NCI-H524 treated with DMSO at 0.1 percent for 48 hours (cell line): ENCODE measurements around the gene LYST.
"Not testable (repeated sequence)": the region's sequence is repeated elsewhere in the genome, so short reads cannot be mapped to it uniquely, and the experiment has no call there.

Experiments used
- DNase-seq: peaks from one replicate; lab custom pipeline; 2025; lab: John Stamatoyannopoulos, UW

LYST gene

GRCh38 chr1:235860829-235861228 lies 5.9 kb downstream of the LYST start:
- no peak for DNase-seq

GRCh38 chr1:235859789-235860188 lies 6.9 kb downstream of the LYST start:
- DNase-seq: no peak

DNA sequence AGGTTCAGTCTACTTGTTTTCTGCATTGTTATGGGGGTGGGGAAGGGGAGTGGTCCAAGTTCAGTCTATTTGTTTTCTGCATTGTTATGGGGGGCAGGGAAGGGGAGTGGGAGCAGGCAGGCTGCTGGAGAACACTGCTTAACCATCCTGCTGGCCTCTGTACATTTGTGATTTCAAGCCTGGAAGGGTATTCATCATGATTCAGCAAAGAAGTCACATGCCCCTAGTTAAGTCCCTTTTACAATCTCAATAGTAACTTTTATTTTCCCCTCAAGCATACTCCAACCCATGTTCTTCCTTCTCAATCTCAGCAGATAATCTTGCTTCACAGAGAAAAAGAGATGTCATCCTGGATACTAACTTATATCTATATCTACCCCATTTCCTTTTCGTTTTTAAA lies 7.9 kb downstream of the LYST start:
- DNase-seq: no peak

DNA sequence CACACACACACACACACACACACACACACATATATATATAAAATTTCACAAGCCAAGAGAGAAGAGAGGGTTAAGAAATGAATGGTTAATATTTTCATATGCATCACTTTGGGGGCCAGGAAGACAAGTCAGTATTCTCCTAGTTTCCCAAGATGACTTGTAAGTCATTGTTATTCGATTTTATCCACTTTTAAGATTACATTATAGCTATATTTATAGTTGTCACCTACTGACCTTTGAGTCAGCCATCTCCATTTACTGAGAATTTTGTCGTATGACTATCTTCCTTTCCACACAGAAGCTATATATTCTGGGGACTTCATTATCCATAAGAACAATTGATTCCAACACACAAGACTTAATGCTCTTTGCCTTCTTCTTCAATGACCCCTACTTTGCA lies 8.9 kb downstream of the LYST start:
- DNase-seq: no peak

GRCh38 chr1:235855811-235856429 lies 10.8 kb downstream of the LYST start:
- no peak for DNase-seq

- no peak for DNase-seq
Observed at GRCh38 chr1:235854347-235854746, 12.4 kb downstream of the LYST start.

- no peak for DNase-seq
Observed at GRCh38 chr1:235853653-235854052, 13.1 kb downstream of the LYST start.

- no peak for DNase-seq
Observed at GRCh38 chr1:235852887-235853286, 13.8 kb downstream of the LYST start.

GRCh38 chr1:235851939-235852338 lies 14.8 kb downstream of the LYST start:
- DNase-seq: no peak

DNA sequence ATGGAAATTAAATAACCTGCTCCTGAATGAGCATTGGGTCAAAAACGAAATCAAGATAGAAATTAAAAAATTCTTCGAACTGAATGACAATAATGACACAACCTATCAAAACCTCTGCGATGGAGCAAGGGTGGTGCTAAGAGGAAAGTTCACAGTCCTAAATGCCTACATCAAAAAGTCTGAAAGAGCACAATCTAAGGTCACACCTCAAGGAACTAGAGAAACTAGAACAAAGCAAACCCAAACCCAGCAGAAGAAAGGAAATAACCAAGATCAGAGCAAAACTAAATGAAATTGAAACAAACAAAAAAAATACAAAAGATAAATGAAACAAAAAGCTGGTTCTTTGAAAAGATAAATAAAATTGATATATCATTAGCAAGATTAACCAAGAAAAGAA lies 18.5 kb downstream of the LYST start:
- DNase-seq: not testable (repeated sequence)

DNA sequence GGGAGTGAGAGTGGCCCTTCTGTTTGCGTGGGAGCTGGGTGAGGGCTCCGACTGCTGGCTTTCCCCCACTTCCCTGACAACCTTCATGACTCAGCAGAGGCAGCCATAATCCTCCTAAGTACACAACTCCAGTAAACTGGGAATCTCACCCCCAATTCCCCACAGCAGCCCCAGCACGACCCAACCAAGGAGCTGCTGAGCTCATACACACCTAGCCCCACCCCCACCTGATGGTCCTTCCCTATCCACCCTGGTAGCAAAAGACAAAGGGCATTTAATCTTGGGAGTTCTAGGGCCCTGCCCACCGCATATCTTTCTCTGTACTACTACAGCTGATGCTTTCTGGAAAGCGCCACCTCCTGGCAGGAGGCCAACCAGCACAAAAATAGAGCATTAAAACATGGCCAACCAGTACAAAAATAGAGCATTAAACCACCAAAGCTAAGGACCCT lies 21.0 kb downstream of the LYST start:
- DNase-seq: not testable (repeated sequence)

- DNase-seq: no peak
Observed at GRCh38 chr1:235844776-235845175, 21.9 kb downstream of the LYST start.

- DNase-seq: peak; percentile 11
Observed at GRCh38 chr1:235843461-235843961, 23.2 kb downstream of the LYST start.

DNA sequence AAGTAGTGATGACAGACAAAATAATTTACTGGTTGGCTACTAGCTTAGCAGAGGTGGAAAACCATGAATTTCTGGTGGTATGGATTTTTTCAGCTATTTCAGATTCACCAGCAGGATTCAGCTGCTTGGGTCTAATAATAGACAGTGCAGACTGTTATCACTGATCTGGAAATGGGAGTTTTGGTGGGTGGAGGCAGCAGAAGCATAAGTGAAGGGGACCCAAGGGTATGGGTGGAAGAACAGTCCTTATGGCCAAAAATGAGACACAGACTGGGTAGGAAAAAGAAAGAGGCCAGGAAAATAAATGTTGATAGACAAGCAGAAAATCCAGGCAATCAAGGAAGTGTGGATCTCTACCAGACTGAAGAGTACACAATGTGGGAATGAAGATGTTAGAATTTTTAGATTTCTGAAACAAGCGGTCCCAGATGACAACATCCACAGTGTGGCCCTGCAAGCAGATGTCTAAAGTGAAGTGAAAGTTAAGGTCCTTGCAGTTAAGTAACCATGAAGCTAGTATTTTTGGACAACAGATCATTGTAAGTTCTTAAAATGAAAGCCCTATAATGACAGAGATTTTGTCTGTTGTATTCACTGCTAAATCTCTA lies 24.7 kb downstream of the LYST start:
- DNase-seq: no peak

- no peak for DNase-seq
Observed at GRCh38 chr1:235838021-235838420, 28.7 kb downstream of the LYST start.

DNA sequence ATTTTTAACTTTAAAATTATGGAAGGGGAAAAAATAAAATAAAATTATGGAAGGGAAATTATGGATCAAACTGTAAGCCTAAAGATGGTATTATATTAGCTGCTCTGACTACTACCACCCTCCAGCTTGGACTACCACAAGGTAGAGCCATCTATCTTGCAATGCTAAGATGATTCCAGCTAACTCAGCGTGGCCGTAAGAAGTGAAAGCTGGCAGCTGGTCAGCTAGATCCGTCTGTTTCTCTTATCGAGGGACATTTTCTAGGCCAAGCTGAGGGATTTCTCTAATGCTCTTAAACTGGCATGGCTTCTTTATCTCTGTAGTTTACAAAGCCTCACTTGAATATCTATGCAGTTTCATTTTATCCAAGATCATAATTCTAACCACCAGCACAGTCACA lies 31.5 kb downstream of the LYST start:
- peak; percentile 8 for DNase-seq

DNA sequence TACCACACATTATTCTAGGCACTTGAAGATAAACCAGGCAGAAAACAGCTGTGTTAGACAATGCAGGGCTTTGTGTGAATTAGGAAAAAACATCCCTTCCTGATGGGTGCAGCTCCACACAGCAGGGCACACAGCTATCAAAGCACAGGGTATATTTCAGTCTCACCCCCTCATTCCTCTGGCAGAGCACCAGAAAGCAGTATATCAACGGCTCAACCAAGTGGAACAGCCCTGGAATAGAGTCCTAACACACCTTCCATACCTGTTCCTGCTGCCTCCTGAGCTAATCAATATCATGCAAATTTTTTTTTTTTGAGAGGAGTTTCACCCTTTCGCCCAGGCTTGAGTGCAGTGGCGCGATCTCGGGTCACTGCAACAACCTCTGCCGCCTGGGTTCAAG lies 32.1 kb downstream of the LYST start:
- DNase-seq: no peak

DNA sequence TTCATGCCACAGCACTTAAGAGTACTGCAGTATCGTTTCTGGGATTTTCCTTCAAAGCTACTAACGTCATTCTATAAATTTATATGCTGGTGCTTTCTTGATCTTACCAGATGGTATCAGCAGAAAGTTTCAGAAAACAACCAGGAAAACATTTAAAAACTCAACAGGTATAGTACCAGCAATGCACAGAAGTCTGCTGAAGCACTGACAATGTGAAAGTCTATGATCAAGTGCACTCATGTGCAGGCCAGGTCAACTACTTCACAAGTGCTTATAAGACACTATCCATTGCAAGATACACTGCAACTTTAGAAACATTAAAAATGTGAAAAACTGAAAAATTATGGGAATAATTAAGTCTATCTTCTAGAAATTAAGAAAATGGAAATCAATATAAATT lies 34.7 kb downstream of the LYST start:
- no peak for DNase-seq

DNA sequence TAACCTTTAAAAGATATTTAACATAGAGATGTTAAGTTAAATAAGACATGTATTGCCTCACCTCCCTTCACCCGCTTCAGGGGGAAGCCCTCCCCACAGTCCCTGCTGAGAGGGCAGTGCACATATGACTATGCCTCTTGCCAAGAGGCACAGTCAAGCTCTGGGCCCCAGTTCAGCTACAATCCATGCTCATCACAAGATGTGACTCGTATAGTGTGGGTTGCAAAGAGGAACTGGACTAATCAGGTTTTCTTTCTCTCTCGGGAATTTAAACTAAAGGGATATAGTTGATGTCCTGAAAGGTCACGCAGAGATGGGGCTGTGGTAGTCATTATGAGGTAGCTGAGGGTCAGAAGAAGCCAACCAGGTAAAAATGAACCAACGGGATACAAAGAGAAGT lies 35.6 kb downstream of the LYST start:
- DNase-seq: no peak

DNA sequence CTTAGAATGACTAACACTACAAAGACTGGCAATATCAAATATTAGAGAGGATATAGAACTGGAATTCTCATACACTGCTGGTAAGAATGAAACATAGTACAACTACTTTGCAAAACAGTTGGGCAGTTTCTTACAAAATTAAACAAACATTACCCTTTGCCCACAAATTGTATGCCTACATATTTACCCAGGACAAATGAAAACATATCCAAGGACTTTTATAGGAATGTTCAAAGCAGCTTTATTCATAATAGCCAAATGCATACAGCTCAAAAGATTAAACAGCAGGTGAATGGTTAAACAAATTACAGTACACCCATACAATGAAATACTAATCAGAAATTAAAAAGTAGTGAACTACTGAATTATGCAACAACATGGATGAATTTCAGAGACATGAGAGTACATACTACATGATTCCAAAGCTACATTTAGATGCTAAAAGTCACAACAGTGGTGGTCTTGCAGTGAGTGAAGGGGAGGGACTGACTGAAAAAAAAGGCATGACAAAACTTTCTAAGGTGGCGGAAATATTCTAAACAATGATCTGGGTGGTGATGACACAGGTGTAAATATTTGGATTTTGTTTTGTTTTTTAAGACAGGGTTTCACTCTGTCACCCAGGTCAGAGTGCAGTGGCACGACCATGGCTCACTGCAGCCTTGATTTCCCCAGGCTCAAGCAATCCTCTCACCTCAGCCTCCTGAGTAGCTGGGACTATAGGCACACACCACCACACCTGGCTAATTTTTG lies 40.4 kb downstream of the LYST start:
- no peak for DNase-seq

DNA sequence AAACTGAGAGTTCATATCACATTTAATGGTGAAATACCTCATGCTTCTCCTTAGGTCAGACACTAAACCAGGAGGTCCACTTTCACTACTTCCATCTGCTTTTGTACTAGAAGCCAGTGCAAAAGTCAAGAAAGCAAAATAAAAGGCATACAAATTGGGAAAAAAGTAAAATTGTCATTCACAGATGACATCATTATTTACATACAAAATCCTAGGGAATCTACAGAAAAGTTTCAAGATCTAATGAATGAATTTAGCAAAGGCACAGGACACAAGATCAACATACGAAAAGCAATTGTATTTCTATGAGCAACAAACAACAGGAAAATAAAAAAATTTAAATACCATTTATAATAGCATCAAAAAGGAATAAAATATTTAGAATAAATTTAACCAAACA lies 41.5 kb downstream of the LYST start:
- DNase-seq: no peak

DNA sequence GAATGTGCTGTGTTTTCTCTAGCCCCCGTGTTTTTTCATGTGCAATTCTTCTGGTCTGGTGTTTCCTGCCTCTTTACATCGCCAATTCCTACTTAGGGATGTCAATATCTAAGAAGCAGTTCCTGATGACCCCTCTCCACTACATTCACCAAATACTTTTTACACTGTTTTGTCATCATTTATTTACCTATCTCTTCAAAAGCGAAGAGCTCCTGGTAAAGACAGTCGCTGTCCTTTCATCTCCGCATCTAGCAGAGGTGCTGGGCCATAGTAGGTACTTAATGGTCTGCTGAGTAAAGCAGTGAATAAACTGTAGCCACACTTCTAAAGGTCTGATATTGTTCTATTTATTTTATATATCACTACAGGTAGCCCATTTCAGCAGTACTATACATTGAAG lies 43.0 kb downstream of the LYST start:
- no peak for DNase-seq

- DNase-seq: no peak
Observed at GRCh38 chr1:235822685-235823084, 44.0 kb downstream of the LYST start.
